ENCODE data around the gene THSD8. TPM values are rescaled to one million over a fixed set of nuclear protein-coding genes. Genes with fewer than 3 reads are reported as not detected.
"Not testable (repeated sequence)": the region's sequence is repeated elsewhere in the genome, so short reads cannot be mapped to it uniquely, and the experiment has no call there.

The THSD8 gene
- total RNA-seq, 2 donors from 2014 or later, result 0.85 to 3.0 TPM

GRCh38 chr19:12846613-12847012, 44.7 kb downstream of the THSD8 start:
- not testable (repeated sequence) for ATAC-seq; H3K9me3 ChIP-seq (ENCODE audit: control insufficient read depth, low read length, poor library complexity, severe bottlenecking); H3K27ac Mint-ChIP-seq; DNase-seq; H3K4me3 Mint-ChIP-seq
- Mint-ChIP-seq H3K27me3 (peaks cover 35% of the 10 kb centered on the region), H3K36me3 (ENCODE audit: low read depth) (peaks cover 11% of the 10 kb centered on the region), H3K4me1 (peaks cover 18% of the 10 kb centered on the region)

- peak overlapping the region; percentile 63 for H3K4me3 Mint-ChIP-seq
Measured at GRCh38 chr19:12847159-12848139, 45.6 kb downstream of the THSD8 start.

More at GRCh38 chr19:12847159-12848139, 45.6 kb downstream of the THSD8 start:
- Mint-ChIP-seq H3K36me3 (ENCODE audit: low read depth) (peaks cover 7% of the 10 kb centered on the region), H3K27me3 (peaks cover 26% of the 10 kb centered on the region), H3K27ac (no peak overlapping the region), H3K4me1 (peaks cover 14% of the 10 kb centered on the region)
- H3K9me3 ChIP-seq (ENCODE audit: control insufficient read depth, low read length, poor library complexity, severe bottlenecking), result no peaks in the 10 kb centered on the region
- DNase-seq, result peak; percentile 72 to 85 (median 82)
- ATAC-seq, result peak; percentile 97

Other genes with a start within 250 kb of the THSD8 start
- gene ZNF490, start 191.3 kb upstream of the THSD8 start, total RNA-seq, result 1 to 10 TPM; 6.8 to 7.0 TPM
- gene ZNF791, start 191.1 kb upstream of the THSD8 start, total RNA-seq, result 10 to 100 TPM; 46.2 to 47.0 TPM
- gene MAN2B1, start 135.3 kb upstream of the THSD8 start, total RNA-seq, result 100 to 1,000 TPM; 157 to 181 TPM
- 10 to 100 TPM; 10.5 to 11.1 TPM for gene WDR83, start 135.3 kb upstream of the THSD8 start, total RNA-seq
- gene DHPS, start 120.2 kb upstream of the THSD8 start, total RNA-seq, result 100 to 1,000 TPM; 126 to 147 TPM
- not detected for gene GNG14, start 114.1 kb upstream of the THSD8 start, total RNA-seq
- gene FBXW9, start 105.4 kb upstream of the THSD8 start, total RNA-seq, result 1 to 10 TPM; 2.9 to 3.5 TPM
- 10 to 100 TPM; 48.6 to 60.0 TPM for gene TNPO2, start 78.1 kb upstream of the THSD8 start, total RNA-seq
- 100 to 1,000 TPM; 176 to 185 TPM for gene TRIR, start 67.4 kb upstream of the THSD8 start, total RNA-seq
- 10 to 100 TPM; 29.8 to 32.6 TPM for gene GET3, start 64.6 kb upstream of the THSD8 start, total RNA-seq
- not detected for gene BEST2, start 50.3 kb upstream of the THSD8 start, total RNA-seq
- gene HOOK2, start 26.5 kb upstream of the THSD8 start, total RNA-seq, result 10 to 100 TPM; 14.9 to 19.3 TPM
- gene JUNB, start 10.6 kb upstream of the THSD8 start, total RNA-seq, result 1,000 to 10,000 TPM; 1,500 to 1,584 TPM
- 10 to 100 TPM; 92.6 to 97.0 TPM for gene PRDX2, start 269 bp upstream of the THSD8 start, total RNA-seq
- gene RNASEH2A, start 4.5 kb downstream of the THSD8 start, total RNA-seq, result 1 to 10 TPM; 3.1 to 5.7 TPM
- gene RTBDN, start 32.5 kb downstream of the THSD8 start, total RNA-seq, result not detected
- gene MAST1, start 36.4 kb downstream of the THSD8 start, total RNA-seq, result 1 to 10 TPM; 1.5 to 4.1 TPM
- 10 to 100 TPM; 17.8 to 19.8 TPM for gene DNASE2, start 79.4 kb downstream of the THSD8 start, total RNA-seq
- gene KLF1, start 85.1 kb downstream of the THSD8 start, total RNA-seq, result not detected
- 10 to 100 TPM; 34.0 to 36.2 TPM for gene GCDH, start 89.1 kb downstream of the THSD8 start, total RNA-seq
- under 1 TPM; 0.52 to 0.86 TPM for gene SYCE2, start 117.2 kb downstream of the THSD8 start, total RNA-seq
- gene FARSA, start 131.6 kb downstream of the THSD8 start, total RNA-seq, result 10 to 100 TPM; 23.2 to 28.3 TPM
- 100 to 1,000 TPM; 418 to 472 TPM for gene CALR, start 136.5 kb downstream of the THSD8 start, total RNA-seq
- gene RAD23A, start 143.8 kb downstream of the THSD8 start, total RNA-seq, result 10 to 100 TPM; 74.1 to 82.1 TPM
- gene GADD45GIP1, start 155.2 kb downstream of the THSD8 start, total RNA-seq, result 1 to 10 TPM; 6.9 to 8.3 TPM
- gene DAND5, start 167.5 kb downstream of the THSD8 start, total RNA-seq, result not detected
- under 1 TPM; 0.75 to 0.86 TPM for gene NFIX, start 193.4 kb downstream of the THSD8 start, total RNA-seq

All from T-helper 17 cell (primary cell).